Right lobe of liver (tissue), 4 donors: Measurements from ENCODE around the gene WDR47.

Experiments used
- POLR2A ChIP-seq: fragments of 450-650 bp; IDR thresholded peaks from one replicate; pipeline ENCODE4 v1.6.1; 2017; ENCODE audit warnings: antibody characterized with exemption, mild to moderate bottlenecking
- TF ChIP-seq, protein P1 (sequence below), 4 donors: fragments of 200-600 bp in 3 of 4; fragments of 450-650 bp in 1 of 4; IDR thresholded peaks; one replicate each; pipeline versions ENCODE4 v1.5.1 to v1.8.0; 2016 to 2022; ENCODE audit warnings: antibody characterized with exemption in 4 of 4, mild to moderate bottlenecking in 2 of 4
- donor health status: DM: no; HTN: no; CAD: no.
- donor health status: DM: no; HTN: no; CAD: no.
- donor health status: DM: no; HTN: yes; CAD: no.

DNA sequence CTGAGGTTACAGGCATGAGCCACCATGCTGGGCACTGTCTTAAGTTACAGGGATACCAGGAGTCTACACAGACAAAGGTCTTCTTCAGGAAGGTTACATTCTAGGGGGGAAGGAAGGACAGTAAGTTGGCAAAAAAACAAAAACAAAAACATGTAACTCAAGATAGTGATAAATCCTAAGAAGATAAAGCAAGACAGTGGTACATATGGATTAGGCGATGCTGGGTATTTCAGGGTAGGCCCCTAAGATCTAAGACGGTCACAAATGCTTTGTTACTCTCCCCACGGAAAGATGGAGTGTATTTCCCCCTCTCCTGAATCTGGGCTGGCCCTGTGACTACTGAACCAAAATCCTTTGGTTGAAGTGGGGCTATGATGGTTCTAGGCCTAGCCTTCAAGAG lies 86.8 kb downstream of the WDR47 start:
- TF ChIP-seq, protein P1, sequence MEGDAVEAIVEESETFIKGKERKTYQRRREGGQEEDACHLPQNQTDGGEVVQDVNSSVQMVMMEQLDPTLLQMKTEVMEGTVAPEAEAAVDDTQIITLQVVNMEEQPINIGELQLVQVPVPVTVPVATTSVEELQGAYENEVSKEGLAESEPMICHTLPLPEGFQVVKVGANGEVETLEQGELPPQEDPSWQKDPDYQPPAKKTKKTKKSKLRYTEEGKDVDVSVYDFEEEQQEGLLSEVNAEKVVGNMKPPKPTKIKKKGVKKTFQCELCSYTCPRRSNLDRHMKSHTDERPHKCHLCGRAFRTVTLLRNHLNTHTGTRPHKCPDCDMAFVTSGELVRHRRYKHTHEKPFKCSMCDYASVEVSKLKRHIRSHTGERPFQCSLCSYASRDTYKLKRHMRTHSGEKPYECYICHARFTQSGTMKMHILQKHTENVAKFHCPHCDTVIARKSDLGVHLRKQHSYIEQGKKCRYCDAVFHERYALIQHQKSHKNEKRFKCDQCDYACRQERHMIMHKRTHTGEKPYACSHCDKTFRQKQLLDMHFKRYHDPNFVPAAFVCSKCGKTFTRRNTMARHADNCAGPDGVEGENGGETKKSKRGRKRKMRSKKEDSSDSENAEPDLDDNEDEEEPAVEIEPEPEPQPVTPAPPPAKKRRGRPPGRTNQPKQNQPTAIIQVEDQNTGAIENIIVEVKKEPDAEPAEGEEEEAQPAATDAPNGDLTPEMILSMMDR (IDR thresholded peaks at IDR 0.05), result no peak
- no peak for TF ChIP-seq POLR2A
